Measurements from ENCODE around the gene ARHGAP27.

The ARHGAP27 gene

DNA sequence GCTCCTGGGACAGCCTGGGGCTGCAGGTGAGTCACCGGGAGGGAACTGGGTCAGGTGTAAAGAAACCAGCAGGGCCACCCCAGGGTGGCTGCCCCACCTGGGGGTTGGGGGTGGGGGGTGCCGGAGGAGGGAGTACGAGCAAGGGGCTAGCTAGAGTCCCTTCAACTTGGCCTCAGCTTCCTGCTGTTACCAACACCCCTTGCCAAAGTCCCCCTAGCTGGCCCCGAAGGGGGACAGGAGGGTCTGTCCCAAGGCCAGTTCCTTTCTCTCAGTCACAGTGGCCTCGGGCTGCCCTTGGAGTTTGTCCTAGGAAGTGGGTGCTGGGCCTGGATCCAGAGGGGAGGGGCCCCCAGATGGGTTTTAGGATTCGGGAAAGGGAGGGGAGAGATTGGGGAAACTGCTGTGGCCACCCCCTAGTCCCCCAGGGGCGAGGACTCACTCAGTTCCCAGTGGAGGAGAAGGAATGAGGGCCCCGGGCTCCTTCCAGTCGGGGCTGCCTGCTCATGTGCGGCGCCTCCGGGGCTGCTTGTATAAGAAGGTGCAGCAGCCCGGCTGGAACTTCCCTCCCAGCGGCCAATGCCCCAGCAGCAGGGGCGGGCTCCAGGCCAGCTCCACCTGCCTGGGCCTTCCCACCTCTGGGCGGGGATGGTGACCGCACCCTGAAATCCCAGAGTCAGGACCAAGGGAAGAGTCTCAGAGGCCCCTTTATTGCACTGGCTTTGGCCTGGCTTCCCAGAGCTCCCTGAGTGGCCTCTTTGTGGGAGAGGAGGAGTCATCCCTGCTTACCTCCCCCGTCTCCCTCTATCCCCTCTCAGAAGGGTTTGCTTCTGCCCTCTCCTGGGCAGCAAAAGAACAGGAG is 7.3 kb downstream of the ARHGAP27 start:
- in situ Hi-C loops (cut with MboI; ENCODE audit: low sequenced_read_pairs, unreplicated experiment) = no loop called here
- DNase-seq (ENCODE audit: low spot score) = peak; percentile 51
- no peak for TF ChIP-seq CTCF (IDR thresholded peaks at IDR 0.05; ENCODE audit: borderline replicate concordance, control extremely low read depth, extremely low read depth, insufficient read depth, missing control alignments)

GRCh38 chr17:45424769-45425124 is 7.9 kb downstream of the ARHGAP27 start:
- no peak for DNase-seq (ENCODE audit: low spot score)
- TF ChIP-seq CTCF (IDR thresholded peaks at IDR 0.05; ENCODE audit: borderline replicate concordance, control extremely low read depth, extremely low read depth, insufficient read depth, missing control alignments) = no peak
- in situ Hi-C loops (cut with MboI; ENCODE audit: low sequenced_read_pairs, unreplicated experiment) = loop anchor here (25.0 kb wide), 1 partner anchor 413 kb away; the partner anchor contains the start of gene SPPL2C

DNA sequence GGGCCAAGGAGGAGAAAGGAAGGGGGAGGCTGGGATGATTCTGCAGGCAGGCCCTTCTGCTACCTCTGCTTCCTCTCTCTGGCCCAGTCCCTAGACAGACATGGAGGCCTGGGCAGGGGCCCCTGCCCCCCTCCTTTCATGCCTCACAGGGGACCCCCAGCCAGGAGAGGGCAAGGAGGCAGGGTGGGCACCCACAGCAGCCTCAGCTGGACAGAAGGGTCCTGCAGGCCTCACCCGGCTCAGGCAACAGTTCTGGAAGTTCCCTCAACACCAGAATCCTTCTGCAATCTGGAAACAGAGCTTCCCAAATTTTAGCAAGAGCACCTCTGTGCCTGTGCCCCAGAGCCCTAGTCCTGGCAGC is 8.7 kb downstream of the ARHGAP27 start:
- no peak for DNase-seq (ENCODE audit: low spot score)
- in situ Hi-C loops (cut with MboI; ENCODE audit: low sequenced_read_pairs, unreplicated experiment) = loop anchor here (25.0 kb wide), 1 partner anchor 413 kb away; the partner anchor contains the start of gene SPPL2C
- TF ChIP-seq CTCF (IDR thresholded peaks at IDR 0.05; ENCODE audit: borderline replicate concordance, control extremely low read depth, extremely low read depth, insufficient read depth, missing control alignments) = no peak

GRCh38 chr17:45423304-45423974 is 9.2 kb downstream of the ARHGAP27 start:
- in situ Hi-C loops (cut with MboI; ENCODE audit: low sequenced_read_pairs, unreplicated experiment) = loop anchor here (25.0 kb wide), 1 partner anchor 414 kb away; the partner anchor contains the start of gene SPPL2C
- no peak for DNase-seq (ENCODE audit: low spot score)
- no peak for TF ChIP-seq CTCF (IDR thresholded peaks at IDR 0.05; ENCODE audit: borderline replicate concordance, control extremely low read depth, extremely low read depth, insufficient read depth, missing control alignments)

DNA sequence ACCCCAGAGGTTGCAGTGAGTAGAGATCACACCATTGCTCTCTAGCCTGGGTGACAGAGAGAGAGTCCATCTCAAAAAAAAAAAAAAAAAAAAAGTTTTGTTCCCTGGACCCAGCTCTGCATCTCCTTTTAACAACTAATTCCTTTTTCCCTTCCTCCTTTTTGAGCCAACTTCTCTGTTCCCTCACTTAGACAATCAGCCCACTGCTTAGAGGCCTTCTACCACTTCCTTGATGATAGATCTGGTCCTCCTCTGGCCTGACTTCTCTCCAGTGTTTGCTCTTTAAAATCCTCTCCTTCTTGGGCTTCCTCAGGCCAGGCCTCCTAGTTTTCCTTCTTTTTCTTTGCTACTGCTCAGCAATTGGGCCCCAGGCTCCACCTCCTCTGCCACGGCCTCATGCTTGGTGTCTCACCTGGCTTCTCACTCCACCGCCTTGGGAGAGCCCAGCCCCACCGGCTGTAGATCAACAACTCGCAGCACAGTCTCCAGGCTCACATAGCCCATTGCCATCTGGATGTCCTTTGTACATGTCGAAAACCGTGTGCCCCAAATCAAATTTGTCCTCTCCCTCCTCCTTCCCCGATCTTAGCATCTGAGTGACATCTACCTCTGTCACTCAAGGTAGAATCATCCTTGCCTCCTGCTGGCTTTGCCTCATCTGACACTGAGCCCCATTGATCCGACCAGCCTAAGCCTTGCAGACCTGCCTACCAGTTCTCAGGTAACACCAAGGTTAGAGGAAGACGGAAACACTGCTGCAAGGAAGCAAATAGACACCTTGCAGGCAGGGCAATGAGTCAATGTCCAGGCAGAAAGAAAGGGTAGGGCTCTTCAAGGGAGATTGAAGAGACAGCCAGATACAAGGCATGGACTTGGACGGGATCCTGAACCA is 17.4 kb downstream of the ARHGAP27 start:
- no peak for DNase-seq (ENCODE audit: low spot score)
- no peak for TF ChIP-seq CTCF (IDR thresholded peaks at IDR 0.05; ENCODE audit: borderline replicate concordance, control extremely low read depth, extremely low read depth, insufficient read depth, missing control alignments)
- in situ Hi-C loops (cut with MboI; ENCODE audit: low sequenced_read_pairs, unreplicated experiment) = loop anchor here (25.0 kb wide), 1 partner anchor 422 kb away; the partner anchor contains the start of gene SPPL2C

- peak; percentile 68 for DNase-seq (ENCODE audit: low spot score)
- TF ChIP-seq CTCF (IDR thresholded peaks at IDR 0.05; ENCODE audit: borderline replicate concordance, control extremely low read depth, extremely low read depth, insufficient read depth, missing control alignments) = no peak
- in situ Hi-C loops (cut with MboI; ENCODE audit: low sequenced_read_pairs, unreplicated experiment) = loop anchor here (25.0 kb wide), 1 partner anchor 424 kb away; the partner anchor contains the start of gene SPPL2C
These were observed 19.2 kb downstream of the ARHGAP27 start for GRCh38 chr17:45413498-45413923.

Measured in GM13976 (cell line).